ENCODE measurements around the gene PCP2.

PCP2 gene

DNA sequence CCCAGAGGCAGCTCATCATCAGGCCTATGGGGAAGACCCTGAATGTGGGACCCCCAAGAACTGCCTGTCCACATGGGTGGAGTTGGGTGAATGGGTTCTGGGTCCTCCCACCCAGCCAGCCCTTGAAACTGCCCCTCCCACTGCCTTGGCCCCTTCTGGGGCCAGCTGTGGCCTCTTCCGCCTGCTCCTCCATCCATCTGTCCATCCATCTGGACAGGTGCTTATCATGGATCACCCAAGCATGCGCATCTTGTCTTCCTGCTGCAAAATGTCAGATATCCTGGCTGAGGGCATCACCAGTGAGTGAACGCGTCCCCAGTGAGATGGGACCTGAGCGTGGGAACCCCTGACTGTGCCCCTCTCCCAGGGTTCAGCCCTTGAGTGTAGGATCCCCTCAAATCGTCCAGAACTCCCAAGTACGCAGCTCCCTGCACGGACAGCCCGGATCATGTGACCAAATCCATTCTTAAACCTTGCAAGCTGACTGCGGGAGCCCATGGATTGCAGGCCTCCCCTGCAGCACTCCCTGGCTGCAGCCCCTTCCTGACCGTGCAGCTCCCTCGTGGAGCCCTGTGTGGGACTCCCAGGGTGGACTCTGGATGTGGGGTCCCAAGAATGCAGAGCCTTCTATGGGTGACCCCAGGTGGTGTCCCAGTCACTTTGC lies 5.4 kb upstream of the PCP2 start:
- no peak for DNase-seq

GRCh38 chr19:7637374-7638256 lies 4.1 kb upstream of the PCP2 start:
- no peak for DNase-seq

DNA sequence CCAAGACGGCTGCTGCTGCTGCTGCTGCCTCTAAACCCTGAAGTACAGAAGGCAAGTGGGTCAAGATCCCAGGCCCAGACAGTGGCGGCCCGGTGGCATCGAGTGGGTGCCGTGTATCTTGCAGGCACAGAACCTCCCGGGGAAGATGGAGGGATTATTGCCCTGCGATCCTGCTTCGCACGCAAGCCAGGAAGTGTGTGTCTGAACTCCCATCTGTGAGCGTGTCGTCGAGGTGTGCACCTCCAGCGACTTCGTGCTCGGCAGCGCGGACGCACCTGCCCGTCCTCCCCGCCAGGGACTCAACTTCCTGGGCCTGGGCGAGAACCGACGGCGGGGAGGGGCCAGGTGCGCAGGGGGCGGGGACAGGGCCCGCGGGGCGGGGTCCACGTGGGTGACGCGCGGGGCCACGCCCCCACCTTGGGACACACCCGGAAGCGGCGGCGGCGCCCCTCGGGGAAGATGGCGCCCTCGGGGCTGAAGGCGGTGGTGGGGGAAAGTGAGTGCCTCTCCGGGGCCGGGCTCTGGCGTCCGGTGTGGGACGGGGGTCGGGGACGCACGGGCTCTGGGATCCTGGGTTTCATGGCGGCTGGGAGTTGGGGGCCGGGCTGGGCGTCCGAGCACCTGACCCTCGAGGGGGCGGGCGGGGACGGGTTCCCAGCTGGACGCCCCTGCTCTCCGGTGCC lies 3.3 kb upstream of the PCP2 start, which contains the start of gene STXBP2:
TSS of gene STXBP2 (plus strand) at position 420 of the 683 bp plus-strand sequence. CDS start at position 460, 40 bp downstream.
- peak; percentile 9 for DNase-seq

DNA sequence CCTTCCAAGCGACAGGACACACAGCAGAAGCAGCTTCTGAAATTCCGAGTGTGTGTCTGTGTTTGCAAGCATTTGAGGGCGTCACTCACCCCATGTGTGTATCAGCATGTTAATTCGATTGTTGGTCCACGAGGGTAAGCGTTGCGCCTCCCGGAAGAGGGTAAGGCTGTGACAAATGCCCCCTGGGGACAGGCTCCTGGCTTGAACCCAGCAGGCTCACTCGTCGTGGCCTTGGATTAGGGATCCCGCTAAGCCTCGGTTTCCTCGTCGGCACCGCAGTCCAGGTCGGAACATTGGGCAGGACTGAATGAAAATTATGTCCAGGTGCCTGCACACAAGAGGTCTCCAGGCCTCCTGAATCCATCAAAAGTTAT lies 2.8 kb upstream of the PCP2 start:
- DNase-seq = no peak

DNA sequence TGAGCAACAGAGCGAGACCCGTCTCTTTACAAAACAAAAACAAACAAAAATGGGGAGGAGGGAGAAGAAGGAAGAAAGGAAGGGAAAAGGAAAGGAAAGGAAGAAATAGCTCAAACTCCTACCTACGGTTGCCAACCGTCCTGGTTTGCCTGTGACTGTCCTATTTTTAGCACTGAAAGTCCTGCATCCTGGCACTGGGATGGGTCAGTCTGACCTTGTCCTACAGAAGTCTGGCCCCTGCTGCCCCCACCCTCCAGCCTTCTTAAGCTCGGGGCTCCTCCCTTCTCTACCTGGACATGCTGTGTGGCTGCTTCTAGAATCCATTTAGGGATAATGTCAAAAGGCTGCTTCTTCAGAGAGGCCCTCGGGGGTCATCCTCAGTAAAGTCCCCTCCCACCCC lies 2.2 kb upstream of the PCP2 start:
- no peak for DNase-seq

DNA sequence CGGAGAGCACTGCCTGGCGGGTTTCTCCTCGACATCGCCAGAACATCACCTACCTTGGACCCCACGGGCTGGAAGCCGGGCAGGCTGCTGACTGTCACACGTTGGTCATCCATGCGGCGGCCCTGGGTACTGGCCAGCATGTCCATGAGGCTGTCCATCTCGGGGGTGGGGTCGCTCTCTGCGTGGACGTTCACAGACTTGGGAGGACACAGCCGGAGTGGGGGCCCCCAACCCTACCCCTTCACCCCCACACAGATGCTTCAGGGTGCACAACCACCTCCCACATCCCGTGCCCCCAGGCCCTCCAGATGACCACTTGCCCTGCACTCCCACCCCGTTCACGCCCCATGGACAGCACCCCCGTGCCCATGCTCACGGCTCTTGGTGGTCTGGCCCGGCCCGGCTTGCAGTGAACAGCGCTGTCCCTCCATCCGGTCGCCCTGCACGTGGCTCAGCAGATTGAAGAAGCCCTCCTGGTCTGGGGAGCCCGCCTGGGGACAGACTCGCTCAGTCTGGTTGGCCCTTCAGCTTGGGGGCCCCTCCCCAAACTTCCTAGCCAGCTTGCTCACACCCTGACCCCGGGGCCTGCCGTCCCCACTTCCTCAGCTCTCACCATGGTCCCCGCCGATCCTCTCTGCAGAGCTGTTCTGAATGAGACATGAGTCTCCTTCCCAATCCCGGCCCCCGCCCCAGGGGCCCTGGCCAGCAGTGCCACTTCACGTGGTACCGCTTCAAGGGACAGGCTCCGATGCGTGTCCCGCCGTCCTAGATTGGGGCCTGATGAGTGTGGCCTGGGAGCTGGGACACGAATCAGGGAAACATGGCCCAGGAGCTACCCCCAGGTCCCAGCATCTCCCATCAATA lies 947 bp downstream of the PCP2 start:
- no peak for DNase-seq

- no peak for DNase-seq
Measured at GRCh38 chr19:7631577-7631976, 1.9 kb downstream of the PCP2 start.

DNA sequence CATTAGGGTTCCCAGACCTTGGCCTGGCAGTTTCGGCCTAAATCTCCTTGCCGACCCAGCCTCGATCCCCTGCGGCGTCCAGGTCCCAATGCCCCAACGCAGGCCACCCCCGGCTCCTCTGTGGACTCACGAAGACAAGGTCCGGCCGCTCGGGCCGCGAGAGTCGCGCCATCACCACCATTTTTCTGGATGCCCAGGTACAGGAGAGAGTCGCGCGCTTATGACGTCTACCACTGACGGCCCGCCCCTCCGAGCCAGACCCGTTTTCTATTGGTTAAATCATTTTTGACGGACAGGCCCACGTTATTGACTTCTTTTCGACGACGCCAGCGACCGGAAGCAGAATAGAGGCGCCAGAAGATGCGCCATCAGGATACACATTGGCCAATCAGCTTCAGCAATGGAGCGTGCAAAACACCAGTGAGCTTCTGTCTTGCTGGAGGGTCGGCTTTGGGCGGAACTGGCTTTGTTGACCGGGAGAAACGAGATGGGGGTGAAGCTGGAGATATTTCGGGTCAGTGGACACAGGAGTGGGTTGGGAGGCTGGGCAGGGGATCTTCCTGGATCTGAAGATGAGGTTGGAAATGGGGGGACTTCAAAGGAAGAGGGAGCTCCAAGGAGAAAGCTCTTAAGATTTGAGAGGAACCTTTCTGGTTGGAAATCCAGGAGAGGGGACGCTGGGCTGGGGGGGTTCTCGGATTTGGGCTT lies 4.0 kb downstream of the PCP2 start, which contains the start of the genes PET100 and XAB2:
TSS of gene PET100 (plus strand) at position 447 of the 708 bp plus-strand sequence. CDS start at position 488, 41 bp downstream.
TSS of gene XAB2 (minus strand) at position 199 of the 708 bp plus-strand sequence. CDS start at position 181, 18 bp downstream.
- DNase-seq = peak; percentile 96

DNA sequence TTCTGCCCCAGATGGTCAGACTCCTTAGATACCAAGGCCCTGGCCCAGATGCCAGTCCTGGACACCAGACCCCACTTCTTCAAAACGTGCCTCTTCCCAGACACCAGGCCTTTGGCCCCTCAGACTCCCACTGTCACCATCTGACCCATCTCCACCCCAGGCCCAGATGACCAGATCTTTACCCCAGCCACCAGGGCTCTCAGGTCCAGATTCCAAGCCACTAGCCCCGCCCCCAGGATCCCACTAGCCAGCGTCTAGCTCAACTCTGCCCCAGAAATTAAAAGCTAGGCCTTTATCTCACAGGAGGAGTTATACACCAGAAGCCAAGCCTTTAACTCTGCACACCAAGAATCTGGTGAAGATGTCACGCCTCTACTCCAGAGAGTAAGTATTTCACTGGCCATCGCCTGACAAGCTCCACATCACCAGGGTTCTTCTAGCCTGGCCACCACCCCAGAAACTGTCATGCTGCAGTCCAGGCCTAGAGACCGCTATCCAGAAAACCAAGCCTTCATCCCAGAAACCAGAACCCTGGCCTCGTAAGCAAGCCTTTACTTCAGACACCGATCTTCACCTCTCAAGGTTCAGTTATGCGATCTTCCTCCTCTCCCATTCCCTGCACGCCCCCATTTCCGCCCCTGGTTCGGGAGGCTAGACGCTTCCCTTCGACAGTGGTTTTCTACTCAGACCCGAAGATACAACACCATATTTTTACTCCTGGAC lies 4.8 kb downstream of the PCP2 start:
- no peak for DNase-seq

DNA sequence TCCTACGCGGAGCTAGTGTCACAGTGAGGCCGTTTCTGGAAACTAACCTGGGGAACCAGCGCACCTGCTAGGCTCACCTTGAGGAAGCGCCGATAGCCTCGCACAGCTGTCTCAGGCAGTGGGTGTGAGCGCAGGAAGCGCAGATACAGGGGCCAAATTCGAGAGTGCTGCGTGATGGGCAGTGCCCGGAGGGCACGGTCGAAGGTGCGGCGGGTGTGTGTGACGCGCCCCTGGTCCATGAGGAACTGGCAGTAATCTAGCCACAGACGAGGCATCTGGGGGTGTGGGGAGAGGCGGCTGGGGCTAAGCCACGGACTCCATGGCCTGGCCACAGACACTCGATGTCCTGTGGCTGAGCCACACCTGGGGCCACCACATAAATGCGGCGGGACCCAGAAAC lies 6.4 kb downstream of the PCP2 start:
- DNase-seq = no peak

DNA sequence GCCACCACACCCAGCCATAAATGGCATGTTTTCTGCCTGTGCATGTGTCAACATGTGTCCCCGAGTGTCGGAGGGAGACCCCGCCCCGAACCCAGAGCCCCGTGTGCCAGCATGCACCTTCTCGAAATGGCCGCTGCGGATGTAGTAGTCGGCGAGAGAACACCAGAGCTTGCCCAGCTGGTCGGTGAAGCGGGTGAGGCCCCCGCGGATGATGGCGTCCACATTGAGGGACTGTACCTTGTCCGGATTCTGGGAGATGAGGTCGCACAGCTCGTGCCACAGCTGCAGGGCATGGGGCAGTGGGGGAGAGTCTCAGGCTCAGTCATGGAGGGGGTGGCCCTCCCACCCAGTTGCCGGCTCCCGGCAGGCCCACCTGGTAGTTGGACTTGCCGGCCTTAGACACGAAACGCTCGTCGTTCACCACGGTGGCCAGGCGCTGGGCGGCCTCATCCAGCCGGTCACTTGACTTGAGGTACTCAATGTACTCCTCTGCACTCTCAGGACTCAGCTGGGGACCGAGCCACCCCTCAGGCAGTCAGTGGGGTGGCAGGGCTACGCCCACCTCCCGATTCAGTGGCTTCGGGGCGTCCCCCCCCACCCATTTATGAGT lies 7.7 kb downstream of the PCP2 start:
- DNase-seq = no peak

- no peak for DNase-seq
Measured at GRCh38 chr19:7624810-7625209, 8.7 kb downstream of the PCP2 start.

DNA sequence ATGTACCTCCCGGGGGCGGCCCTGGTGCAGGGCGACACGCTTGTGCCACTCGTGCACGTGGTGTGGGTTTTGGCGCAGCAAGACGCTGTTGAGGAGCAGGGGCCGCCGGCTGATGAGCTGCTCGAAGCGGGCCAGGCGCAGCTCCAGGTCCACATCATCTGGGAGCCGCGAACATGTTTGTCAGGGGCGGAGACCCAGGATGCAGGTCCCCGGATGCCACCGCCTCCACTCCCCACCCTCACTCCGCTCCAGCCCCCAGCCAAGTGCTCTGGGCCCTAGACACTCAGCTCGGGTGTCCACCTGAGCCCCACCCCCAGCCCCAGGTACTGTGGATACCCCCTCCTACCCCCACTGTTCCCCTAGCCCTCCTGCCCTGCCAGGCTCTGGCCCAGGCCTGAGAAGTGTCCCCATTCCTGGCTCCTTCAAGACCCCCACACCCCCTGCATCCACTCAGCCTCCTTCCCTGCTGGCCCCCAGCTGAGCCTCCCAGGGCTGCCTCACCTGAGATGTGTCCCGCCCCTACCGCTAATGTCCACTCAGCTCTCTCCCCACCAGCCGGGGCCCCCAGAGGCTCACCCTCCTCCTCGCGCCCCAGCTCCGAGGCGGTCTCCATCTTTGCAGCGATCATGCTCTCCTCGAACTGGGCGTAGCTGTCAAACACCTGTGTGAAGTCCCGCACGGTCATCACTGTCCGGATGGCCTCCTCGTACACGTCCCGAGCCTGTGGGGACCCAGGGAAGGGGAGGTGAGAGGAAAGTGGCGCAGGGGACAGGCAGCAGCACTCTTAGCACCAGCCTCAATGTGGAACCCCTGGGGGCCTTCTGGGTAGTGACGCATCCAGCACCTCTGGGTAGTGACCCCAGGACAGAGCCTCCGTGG lies 9.6 kb downstream of the PCP2 start:
- DNase-seq = no peak

GRCh38 chr19:7622933-7623685 lies 10.4 kb downstream of the PCP2 start:
- DNase-seq = no peak

DNA sequence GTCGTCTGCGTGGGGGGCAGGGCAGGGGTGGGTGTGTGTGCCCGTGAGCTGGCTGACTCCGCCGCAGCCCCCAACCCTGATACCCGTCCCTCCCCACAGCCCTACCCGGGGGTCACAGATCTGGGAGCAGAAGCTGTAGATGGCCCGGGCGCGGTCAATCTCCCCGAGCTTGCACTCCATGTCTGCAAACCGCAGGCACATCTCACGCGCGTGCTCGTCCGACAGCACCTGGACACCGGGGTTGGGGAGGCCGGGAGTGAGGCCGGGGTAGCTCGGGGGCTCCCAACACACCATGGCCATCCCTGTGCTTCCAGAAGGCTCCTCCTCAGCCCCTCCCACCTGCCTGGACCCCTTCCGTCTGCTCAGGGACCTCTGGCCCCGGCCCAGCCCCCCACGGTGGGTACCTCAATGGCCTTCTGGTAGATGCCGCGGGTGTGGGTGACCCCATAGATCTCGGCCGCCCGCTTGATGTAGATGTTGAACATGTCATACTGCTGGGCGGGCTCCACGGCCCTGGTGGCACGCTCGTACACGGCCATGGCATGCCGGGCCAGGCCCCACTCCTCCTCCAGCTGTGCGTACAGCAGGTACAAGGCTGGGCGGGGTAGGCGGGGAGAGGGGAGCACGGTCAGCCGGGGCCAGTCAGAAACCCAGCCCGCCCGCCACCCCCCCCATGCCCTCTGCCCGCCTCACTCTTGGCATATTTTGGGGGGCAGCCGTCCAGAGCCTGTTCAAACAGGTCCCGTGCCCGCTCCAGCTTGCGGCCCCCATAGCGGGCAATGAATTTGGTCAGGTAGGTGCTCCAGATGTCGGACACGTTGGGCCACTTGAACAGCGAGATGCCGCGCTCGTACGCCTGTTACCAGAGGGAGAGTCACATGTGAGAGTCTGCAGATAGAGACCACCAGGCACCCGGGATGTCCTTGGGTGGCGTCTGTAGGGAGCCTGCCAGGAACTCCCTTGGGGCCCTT lies 12.8 kb downstream of the PCP2 start:
- no peak for DNase-seq

DNA sequence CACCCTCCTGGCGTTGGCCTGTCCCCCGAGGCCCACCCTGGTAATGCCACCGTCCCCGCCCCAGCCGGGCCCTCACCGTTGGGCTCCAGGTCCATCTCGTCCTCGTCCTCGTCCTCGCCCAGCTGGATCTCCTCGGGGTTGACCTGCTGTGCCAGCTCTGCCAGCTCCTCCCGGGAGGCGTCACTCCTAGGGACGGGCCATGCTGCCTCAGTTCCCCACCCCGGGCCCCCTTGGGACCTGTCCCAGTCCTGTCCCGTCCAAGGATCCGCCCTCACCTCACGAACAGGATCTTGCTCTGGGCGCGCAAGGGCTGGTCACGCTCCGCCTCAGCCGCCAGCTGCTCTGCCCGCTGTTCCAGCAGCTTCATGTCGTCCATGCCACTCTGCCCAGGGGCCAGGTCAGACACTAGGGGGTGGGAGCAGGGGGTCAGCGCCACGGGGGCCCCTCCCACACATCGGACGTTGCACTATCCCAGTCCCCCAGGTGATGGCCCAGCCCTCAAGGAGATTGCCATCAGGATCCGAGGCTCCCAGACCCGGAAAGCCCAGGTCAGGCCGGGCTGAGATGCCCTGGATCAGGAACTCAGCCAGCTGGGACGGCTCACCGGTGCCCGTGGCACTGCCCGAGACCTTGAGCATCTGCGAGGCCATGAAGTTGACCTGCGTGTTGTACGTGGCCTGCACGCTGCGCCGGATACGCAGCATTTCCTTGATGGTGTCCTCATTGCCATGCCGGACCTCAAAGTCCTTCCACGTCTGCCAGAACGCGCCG lies 13.7 kb downstream of the PCP2 start:
- no peak for DNase-seq

Data from SHP77 treated with DMSO at 0.1 percent for 48 hours (cell line).